Measurements from ENCODE around the gene CYREN. TPM values are rescaled to one million over a fixed set of nuclear protein-coding genes. Genes with fewer than 3 reads are reported as not detected.
A peak's percentile ranks its signal among the peaks of the same experiment; 100 is the strongest.

CYREN gene
- total RNA-seq, 1 donor from 2014 or later = 26.9 TPM

DNA sequence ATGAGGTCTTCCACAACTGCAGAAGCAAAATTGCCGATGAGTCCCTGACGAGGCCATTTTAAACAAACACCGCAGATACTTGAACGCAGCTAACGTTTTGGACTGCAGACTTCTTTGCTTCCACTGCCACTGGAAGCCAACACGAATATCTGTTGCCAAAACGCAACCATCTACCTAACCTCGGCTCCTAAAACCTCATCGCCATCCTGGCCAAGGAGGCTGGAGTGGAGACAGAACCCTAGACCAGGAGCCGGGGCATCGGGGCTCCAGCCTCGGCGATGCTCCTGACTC is 40.3 kb upstream of the CYREN start:
- Histone ChIP-seq H3K4me2 (peak overlapping the region; percentile 93), H3K4me3 (peak overlapping the region; percentile 84), H3K79me2 (ENCODE audit: low read depth) (no peaks in the 10 kb centered on the region), H3F3A (ENCODE audit: low read depth) (no peaks in the 10 kb centered on the region), H3K36me3 (no peaks in the 10 kb centered on the region), H4K20me1 (ENCODE audit: low read depth) (no peaks in the 10 kb centered on the region), H3K27me3 (peaks cover 14% of the 10 kb centered on the region), H2AFZ (replicated peaks) (peak overlapping the region; percentile 83), H3K9me3 (ENCODE audit: low read depth) (no peaks in the 10 kb centered on the region), H3K4me1 (no peaks in the 10 kb centered on the region), H3K9ac (peak overlapping the region; percentile 42), H3K27ac (no peak overlapping the region)
- peak overlapping the region; percentile 96 for H3K4me3 Mint-ChIP-seq
- H3K27ac Mint-ChIP-seq = peak overlapping the region; percentile 62
- peaks cover 8% of the 10 kb centered on the region for H3K4me1 Mint-ChIP-seq
- H3K9me3 Mint-ChIP-seq = no peaks in the 10 kb centered on the region
- peaks cover 1% of the 10 kb centered on the region for H3K36me3 Mint-ChIP-seq
- H3K27me3 Mint-ChIP-seq (ENCODE audit: insufficient read depth, low read depth) = peaks cover 4% of the 10 kb centered on the region
- DNase-seq (ENCODE audit: low spot score) = no peak
- TF ChIP-seq CTCF (IDR thresholded peaks at IDR 0.05) (no peak), EZH2 (IDR thresholded peaks at IDR 0.05) (no peak), EZH2phosphoT487 (IDR thresholded peaks at IDR 0.05) (no peak)

DNA sequence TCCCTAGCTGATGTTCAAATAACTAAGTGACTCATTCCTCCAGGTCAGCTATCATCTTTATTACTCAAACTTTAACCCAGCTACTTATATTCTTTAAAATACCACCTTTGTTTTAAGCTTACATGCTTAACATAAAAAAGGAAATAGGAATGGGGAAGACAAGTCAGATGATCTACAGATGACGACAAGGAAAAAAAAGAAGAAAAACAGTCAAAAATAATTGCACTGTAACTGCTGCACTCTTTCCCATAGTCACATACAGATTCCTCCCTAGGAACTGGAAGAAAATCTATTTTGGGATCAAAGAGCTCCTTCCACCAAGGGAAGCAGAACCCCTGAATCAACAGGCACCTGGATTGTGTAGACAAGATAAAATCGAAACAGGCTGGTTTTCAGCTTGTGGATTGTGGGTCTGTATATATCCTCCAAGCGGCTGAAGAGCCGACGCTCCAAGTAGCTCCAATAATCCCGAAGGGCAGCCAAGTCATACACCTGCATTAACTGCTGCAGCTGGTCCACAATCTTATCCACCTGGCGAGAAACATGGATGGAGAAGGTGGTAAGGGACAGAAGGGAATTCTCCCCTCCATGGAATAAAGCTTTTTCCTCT is 38.8 kb upstream of the CYREN start:
- H3K27ac Mint-ChIP-seq = no peak overlapping the region
- no peak for DNase-seq (ENCODE audit: low spot score)
- H3K27me3 Mint-ChIP-seq (ENCODE audit: insufficient read depth, low read depth) = peaks cover 4% of the 10 kb centered on the region
- no peak overlapping the region for H3K4me2 ChIP-seq
- TF ChIP-seq EZH2phosphoT487 (IDR thresholded peaks at IDR 0.05) (no peak), EZH2 (IDR thresholded peaks at IDR 0.05) (no peak), CTCF (IDR thresholded peaks at IDR 0.05) (no peak)
- no peak overlapping the region for H3K9ac ChIP-seq
- H3F3A ChIP-seq (ENCODE audit: low read depth) = no peaks in the 10 kb centered on the region
- no peaks in the 10 kb centered on the region for H3K36me3 ChIP-seq
- peaks cover 14% of the 10 kb centered on the region for H3K27me3 ChIP-seq
- H3K36me3 Mint-ChIP-seq = peaks cover 4% of the 10 kb centered on the region
- H4K20me1 ChIP-seq (ENCODE audit: low read depth) = no peaks in the 10 kb centered on the region
- H3K9me3 Mint-ChIP-seq = no peaks in the 10 kb centered on the region
- no peaks in the 10 kb centered on the region for H3K79me2 ChIP-seq (ENCODE audit: low read depth)
- no peaks in the 10 kb centered on the region for H3K4me1 ChIP-seq
- H2AFZ ChIP-seq (replicated peaks) = no peak overlapping the region
- H3K4me3 ChIP-seq = no peak overlapping the region
- H3K9me3 ChIP-seq (ENCODE audit: low read depth) = no peaks in the 10 kb centered on the region
- peaks cover 8% of the 10 kb centered on the region for H3K4me1 Mint-ChIP-seq
- peak overlapping the region; percentile 46 for H3K4me3 Mint-ChIP-seq
- no peak overlapping the region for H3K27ac ChIP-seq

- H2AFZ ChIP-seq (replicated peaks) = no peak overlapping the region
- TF ChIP-seq EZH2 (IDR thresholded peaks at IDR 0.05) = no peak
- no peak for TF ChIP-seq CTCF (IDR thresholded peaks at IDR 0.05)
- TF ChIP-seq EZH2phosphoT487 (IDR thresholded peaks at IDR 0.05) = no peak
- H3K4me2 ChIP-seq = no peak overlapping the region
- H3K36me3 ChIP-seq = no peaks in the 10 kb centered on the region
- peaks cover 14% of the 10 kb centered on the region for H3K27me3 ChIP-seq
- no peak for DNase-seq (ENCODE audit: low spot score)
- H3K79me2 ChIP-seq (ENCODE audit: low read depth) = no peaks in the 10 kb centered on the region
- Mint-ChIP-seq H3K36me3 (peaks cover 4% of the 10 kb centered on the region), H3K9me3 (no peaks in the 10 kb centered on the region), H3K4me3 (no peak overlapping the region), H3K27ac (peak overlapping the region; percentile 12), H3K27me3 (ENCODE audit: insufficient read depth, low read depth) (peaks cover 4% of the 10 kb centered on the region), H3K4me1 (peaks cover 8% of the 10 kb centered on the region)
- H3K9me3 ChIP-seq (ENCODE audit: low read depth) = no peaks in the 10 kb centered on the region
- no peaks in the 10 kb centered on the region for H4K20me1 ChIP-seq (ENCODE audit: low read depth)
- H3F3A ChIP-seq (ENCODE audit: low read depth) = no peaks in the 10 kb centered on the region
- H3K4me1 ChIP-seq = no peaks in the 10 kb centered on the region
- H3K9ac ChIP-seq = no peak overlapping the region
- no peak overlapping the region for H3K27ac ChIP-seq
- no peak overlapping the region for H3K4me3 ChIP-seq
Measured at GRCh38 chr7:135208102-135208793, 37.7 kb upstream of the CYREN start.

Data from neural progenitor cell (in vitro differentiated cells).